SK-N-MC (cell line): Measurements from ENCODE around the gene AFAP1.

ENCODE experiments used
- DNase-seq: peaks from one replicate; pipeline ENCODE4 v3.0.0-alpha.2; 2011; ENCODE audit warnings: low read depth, low spot score
- H3K27ac ChIP-seq: fragments of 200-600 bp; sonication (generic); 2 replicates; pipeline ENCODE4 v1.5.1; 2016; ENCODE audit warnings: mixed run types
- H3K36me3 ChIP-seq: fragments of 200-600 bp; sonication (generic); 2 replicates; pipeline ENCODE4 v1.6.1; 2017; ENCODE audit warnings: antibody characterized with exemption, low read length, mixed read lengths; ENCODE audit not compliant: insufficient read depth
- H3K4me3 ChIP-seq: fragments of 200-600 bp; sonication (generic); 2 replicates; pipeline ENCODE4 v1.5.1; 2016
- H3K9ac ChIP-seq: fragments of 200-600 bp; sonication (generic); 2 replicates; pipeline ENCODE4 v1.8.0; 2017; ENCODE audit warnings: mixed run types, mixed read lengths; ENCODE audit not compliant: insufficient read length
- H3K9me3 ChIP-seq: fragments of 200-600 bp; sonication (generic); 2 replicates; pipeline ENCODE4 v1.6.1; 2017; ENCODE audit warnings: low read depth, mild to moderate bottlenecking, antibody characterized with exemption, low read length, moderate library complexity, mixed read lengths
- EZH2 ChIP-seq: fragments of 200-600 bp; sonication (generic); IDR thresholded peaks from one replicate; pipeline ENCODE4 v1.6.1; 2017; ENCODE audit warnings: antibody characterized with exemption
- FOXP2 ChIP-seq: optimal IDR thresholded peaks from 2 replicates; pipeline ENCODE3; 2011; ENCODE audit warnings: mild to moderate bottlenecking, moderate library complexity; ENCODE audit not compliant: insufficient read depth; ENCODE audit errors: extremely low read length, control extremely low read depth
- POLR2AphosphoS5 ChIP-seq: IDR thresholded peaks from 2 replicates; pipeline ENCODE4 v1.6.1; 2012; ENCODE audit warnings: mild to moderate bottlenecking, low read depth, low read length, borderline replicate concordance

AFAP1 gene

GRCh38 chr4:7844594-7844991 is 95.1 kb downstream of the AFAP1 start:
- Histone ChIP-seq H3K9me3 (no peaks in the 10 kb centered on the region), H3K4me3 (no peak overlapping the region), H3K9ac (no peak overlapping the region), H3K36me3 (no peaks in the 10 kb centered on the region), H3K27ac (no peak overlapping the region)
- no peak for DNase-seq
- no peak for TF ChIP-seq POLR2AphosphoS5
- no peak for TF ChIP-seq FOXP2
- no peak for TF ChIP-seq EZH2

GRCh38 chr4:7843831-7844593 is 95.6 kb downstream of the AFAP1 start:
- Histone ChIP-seq H3K9me3 (no peaks in the 10 kb centered on the region), H3K27ac (no peak overlapping the region), H3K36me3 (no peaks in the 10 kb centered on the region), H3K9ac (no peak overlapping the region), H3K4me3 (no peak overlapping the region)
- TF ChIP-seq EZH2 (no peak), POLR2AphosphoS5 (no peak), FOXP2 (no peak)
- DNase-seq = no peak

- Histone ChIP-seq H3K36me3 (no peaks in the 10 kb centered on the region), H3K4me3 (no peak overlapping the region), H3K9me3 (no peaks in the 10 kb centered on the region), H3K9ac (no peak overlapping the region), H3K27ac (no peak overlapping the region)
- TF ChIP-seq FOXP2 (no peak), EZH2 (no peak), POLR2AphosphoS5 (no peak)
- no peak for DNase-seq
Observed at GRCh38 chr4:7842384-7843279, 97.0 kb downstream of the AFAP1 start.

GRCh38 chr4:7841894-7842293 is 97.8 kb downstream of the AFAP1 start:
- H3K4me3 ChIP-seq = no peak overlapping the region
- no peaks in the 10 kb centered on the region for H3K36me3 ChIP-seq
- no peak overlapping the region for H3K9ac ChIP-seq
- no peak for DNase-seq
- no peaks in the 10 kb centered on the region for H3K9me3 ChIP-seq
- no peak overlapping the region for H3K27ac ChIP-seq
- TF ChIP-seq EZH2 (no peak), FOXP2 (no peak), POLR2AphosphoS5 (no peak)

- no peaks in the 10 kb centered on the region for H3K9me3 ChIP-seq
- H3K27ac ChIP-seq = no peak overlapping the region
- no peak for DNase-seq
- H3K4me3 ChIP-seq = no peak overlapping the region
- H3K9ac ChIP-seq = no peak overlapping the region
- TF ChIP-seq POLR2AphosphoS5 (no peak), EZH2 (no peak), FOXP2 (no peak)
- H3K36me3 ChIP-seq = no peaks in the 10 kb centered on the region
Observed at GRCh38 chr4:7841071-7841470, 98.6 kb downstream of the AFAP1 start.

GRCh38 chr4:7839856-7840255 is 99.8 kb downstream of the AFAP1 start:
- Histone ChIP-seq H3K9ac (no peak overlapping the region), H3K36me3 (no peaks in the 10 kb centered on the region), H3K27ac (no peak overlapping the region), H3K9me3 (no peaks in the 10 kb centered on the region), H3K4me3 (no peak overlapping the region)
- TF ChIP-seq EZH2 (no peak), FOXP2 (no peak), POLR2AphosphoS5 (no peak)
- DNase-seq = no peak

- Histone ChIP-seq H3K36me3 (no peaks in the 10 kb centered on the region), H3K9me3 (no peaks in the 10 kb centered on the region), H3K9ac (no peak overlapping the region), H3K27ac (no peak overlapping the region), H3K4me3 (no peak overlapping the region)
- no peak for DNase-seq
- TF ChIP-seq POLR2AphosphoS5 (no peak), EZH2 (no peak), FOXP2 (no peak)
Observed at GRCh38 chr4:7838136-7838782, 101.4 kb downstream of the AFAP1 start.

GRCh38 chr4:7837597-7838135 is 102.0 kb downstream of the AFAP1 start:
- TF ChIP-seq POLR2AphosphoS5 = no peak
- TF ChIP-seq FOXP2 = no peak
- TF ChIP-seq EZH2 = no peak
- Histone ChIP-seq H3K27ac (no peak overlapping the region), H3K36me3 (no peaks in the 10 kb centered on the region), H3K9ac (no peak overlapping the region), H3K9me3 (no peaks in the 10 kb centered on the region), H3K4me3 (no peak overlapping the region)
- no peak for DNase-seq
